ENCODE measurements around the gene TNFRSF8. TPM values are rescaled to one million over a fixed set of nuclear protein-coding genes. Genes with fewer than 3 reads are reported as not detected.
"Not testable (repeated sequence)": the region's sequence is repeated elsewhere in the genome, so short reads cannot be mapped to it uniquely, and the experiment has no call there.

TNFRSF8 gene
- total RNA-seq, 2 experiments from 2014 or later: 1.5 to 1.8 TPM

GRCh38 chr1:12097321-12097720 is 34.2 kb downstream of the TNFRSF8 start:
- Mint-ChIP-seq H3K36me3 (ENCODE audit: low read depth) (peaks cover 2% of the 10 kb centered on the region), H3K4me1 (ENCODE audit: low read depth) (peaks cover 3% of the 10 kb centered on the region), H3K27me3 (no peaks in the 10 kb centered on the region), H3K4me3 (no peak overlapping the region), H3K9me3 (peaks cover 2% of the 10 kb centered on the region), H3K27ac (no peak overlapping the region)
- ATAC-seq (no peak), DNase-seq (no peak)
- POLR2A ChIA-PET: no interaction called here
- CTCF ChIA-PET: no interaction called here
- intact Hi-C loops (cut with micrococcal nuclease): no loop called here
- TF ChIP-seq, protein P1, sequence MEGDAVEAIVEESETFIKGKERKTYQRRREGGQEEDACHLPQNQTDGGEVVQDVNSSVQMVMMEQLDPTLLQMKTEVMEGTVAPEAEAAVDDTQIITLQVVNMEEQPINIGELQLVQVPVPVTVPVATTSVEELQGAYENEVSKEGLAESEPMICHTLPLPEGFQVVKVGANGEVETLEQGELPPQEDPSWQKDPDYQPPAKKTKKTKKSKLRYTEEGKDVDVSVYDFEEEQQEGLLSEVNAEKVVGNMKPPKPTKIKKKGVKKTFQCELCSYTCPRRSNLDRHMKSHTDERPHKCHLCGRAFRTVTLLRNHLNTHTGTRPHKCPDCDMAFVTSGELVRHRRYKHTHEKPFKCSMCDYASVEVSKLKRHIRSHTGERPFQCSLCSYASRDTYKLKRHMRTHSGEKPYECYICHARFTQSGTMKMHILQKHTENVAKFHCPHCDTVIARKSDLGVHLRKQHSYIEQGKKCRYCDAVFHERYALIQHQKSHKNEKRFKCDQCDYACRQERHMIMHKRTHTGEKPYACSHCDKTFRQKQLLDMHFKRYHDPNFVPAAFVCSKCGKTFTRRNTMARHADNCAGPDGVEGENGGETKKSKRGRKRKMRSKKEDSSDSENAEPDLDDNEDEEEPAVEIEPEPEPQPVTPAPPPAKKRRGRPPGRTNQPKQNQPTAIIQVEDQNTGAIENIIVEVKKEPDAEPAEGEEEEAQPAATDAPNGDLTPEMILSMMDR (IDR thresholded peaks at IDR 0.05): no peak

GRCh38 chr1:12098786-12099185 is 35.7 kb downstream of the TNFRSF8 start:
- intact Hi-C loops (cut with micrococcal nuclease): no loop called here
- ChIA-PET CTCF (no interaction called here), POLR2A (no interaction called here)
- DNase-seq (no peak), ATAC-seq (no peak)
- Mint-ChIP-seq H3K27ac (no peak overlapping the region), H3K4me1 (ENCODE audit: low read depth) (peaks cover 5% of the 10 kb centered on the region), H3K36me3 (ENCODE audit: low read depth) (peaks cover 2% of the 10 kb centered on the region), H3K27me3 (no peaks in the 10 kb centered on the region), H3K9me3 (peaks cover 2% of the 10 kb centered on the region), H3K4me3 (no peak overlapping the region)
- TF ChIP-seq, protein P1 (IDR thresholded peaks at IDR 0.05): no peak

GRCh38 chr1:12099610-12100009 is 36.5 kb downstream of the TNFRSF8 start:
- ChIA-PET POLR2A (no interaction called here), CTCF (interaction anchor here (1.9 kb wide), 1 partner anchor 25 kb away, joined by 4 read pairs; no protein-coding TSS in a partner anchor)
- no peak for DNase-seq
- TF ChIP-seq, protein P1 (IDR thresholded peaks at IDR 0.05): no peak
- Mint-ChIP-seq H3K27ac (no peak overlapping the region), H3K4me3 (no peak overlapping the region), H3K36me3 (ENCODE audit: low read depth) (peaks cover 2% of the 10 kb centered on the region), H3K4me1 (ENCODE audit: low read depth) (peaks cover 5% of the 10 kb centered on the region), H3K9me3 (peaks cover 2% of the 10 kb centered on the region), H3K27me3 (no peaks in the 10 kb centered on the region)
- intact Hi-C loops (cut with micrococcal nuclease): no loop called here
- no peak for ATAC-seq

DNA sequence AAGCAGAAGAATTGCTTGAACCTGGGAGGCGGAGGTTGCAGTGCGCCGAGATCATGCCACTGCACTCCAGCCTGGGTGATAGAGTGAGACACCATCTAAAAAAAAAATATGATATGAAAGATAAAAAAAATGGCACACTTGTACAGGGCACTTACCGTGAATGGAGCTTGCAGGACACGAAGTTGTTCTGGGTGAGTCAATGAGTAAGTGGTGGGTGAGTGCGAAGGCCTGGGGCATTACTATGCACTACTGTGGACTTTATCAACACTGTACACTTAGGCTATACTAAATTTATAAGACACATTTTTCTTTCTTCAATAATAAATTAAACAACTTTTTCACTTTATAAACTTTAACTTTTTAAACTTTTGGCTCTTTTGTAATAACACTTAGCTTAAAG is 37.0 kb downstream of the TNFRSF8 start:
- ChIA-PET CTCF (interaction anchor here (1.9 kb wide), 1 partner anchor 25 kb away, joined by 4 read pairs; no protein-coding TSS in a partner anchor), POLR2A (interaction anchor here (0.9 to 1.1 kb wide), 2 partner anchors 14 to 130 kb away, joined by 3 read pairs; partner anchors contain the start of gene VPS13D)
- Mint-ChIP-seq H3K36me3 (ENCODE audit: low read depth) (peaks cover 2% of the 10 kb centered on the region), H3K4me3 (no peak overlapping the region), H3K27me3 (no peaks in the 10 kb centered on the region), H3K9me3 (peaks cover 2% of the 10 kb centered on the region), H3K4me1 (ENCODE audit: low read depth) (peaks cover 5% of the 10 kb centered on the region), H3K27ac (no peak overlapping the region)
- ATAC-seq: no peak
- intact Hi-C loops (cut with micrococcal nuclease): no loop called here
- TF ChIP-seq, protein P1 (IDR thresholded peaks at IDR 0.05): no peak
- DNase-seq: no peak

DNA sequence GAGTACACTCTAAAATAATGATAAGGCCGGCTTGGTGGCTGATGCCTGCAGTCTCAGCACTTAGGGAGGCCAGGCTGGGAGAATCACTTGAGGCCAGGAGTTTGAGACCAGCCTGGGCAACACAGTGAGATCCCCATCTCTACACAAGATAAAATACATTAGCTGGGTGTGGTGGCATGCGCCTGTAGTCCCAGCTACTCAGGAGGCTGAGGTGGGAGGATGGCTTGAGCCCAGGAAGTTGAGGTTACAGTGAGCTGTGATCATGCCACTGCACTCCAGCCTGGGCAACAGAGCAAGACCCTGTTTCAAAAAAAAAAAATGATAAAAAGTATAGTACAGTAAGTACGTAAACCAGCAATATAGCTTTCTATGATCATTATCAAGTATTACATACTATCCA is 38.0 kb downstream of the TNFRSF8 start:
- H3K4me3 Mint-ChIP-seq; H3K36me3 Mint-ChIP-seq (ENCODE audit: low read depth); H3K4me1 Mint-ChIP-seq (ENCODE audit: low read depth); H3K27me3 Mint-ChIP-seq; H3K27ac Mint-ChIP-seq; intact Hi-C loops (cut with micrococcal nuclease); DNase-seq; ATAC-seq; H3K9me3 Mint-ChIP-seq: not testable (repeated sequence)
- POLR2A ChIA-PET: interaction anchor here (0.6 to 1.1 kb wide), 3 partner anchors 15 to 193 kb away, joined by 3 to 4 read pairs (median 3); no protein-coding TSS in a partner anchor
- CTCF ChIA-PET: interaction anchor here (2.0 kb wide), 1 partner anchor 24 kb away, joined by 18 read pairs; no protein-coding TSS in a partner anchor
